Lung (tissue), 12 donors: ENCODE measurements around the gene DUSP28. TPM values are rescaled to one million over a fixed set of nuclear protein-coding genes. Genes with fewer than 3 reads are reported as not detected.

Experiments used
- ATAC-seq: fragments of 200-7000 bp; cut with Tn5 transposase; one replicate; pipeline ENCODE4 v1.9.1; 2020; ENCODE audit warnings: moderate number of reproducible peaks; ENCODE audit not compliant: insufficient read depth, low FRiP score
- DNase-seq, 3 donors: peaks; one replicate each; pipeline ENCODE4 v3.0.0-alpha.2; 2013 to 2017
- H3K27ac ChIP-seq, 2 donors: one replicate each; pipeline ENCODE4 v1.5.1; 2013; ENCODE audit warnings: mild to moderate bottlenecking in 2 of 2, moderate library complexity in 2 of 2, control low read depth in 1 of 2, inconsistent platforms in 1 of 2, low read depth in 1 of 2, low read length in 1 of 2
- H3K27me3 ChIP-seq, 3 donors: one replicate each; pipeline ENCODE4 v1.5.1; 2013; ENCODE audit warnings: low read length in 2 of 3; ENCODE audit not compliant: control insufficient read depth in 3 of 3, insufficient read depth in 3 of 3
- H3K36me3 ChIP-seq, 4 donors: one replicate each; pipeline ENCODE4 v1.5.1; 2013; ENCODE audit warnings: low read length in 4 of 4, mild to moderate bottlenecking in 1 of 4, moderate library complexity in 1 of 4; ENCODE audit not compliant: control insufficient read depth in 4 of 4, insufficient read depth in 4 of 4
- H3K4me1 ChIP-seq, 5 donors: one replicate each; pipeline ENCODE4 v1.5.1; 2013; ENCODE audit warnings: low read length in 5 of 5, mild to moderate bottlenecking in 2 of 5, moderate library complexity in 1 of 5; ENCODE audit not compliant: control insufficient read depth in 5 of 5, insufficient read depth in 5 of 5
- H3K4me3 ChIP-seq: one replicate; pipeline ENCODE4 v1.5.1; 2013; ENCODE audit warnings: mild to moderate bottlenecking, control low read depth, moderate library complexity
- H3K9ac ChIP-seq, 2 donors: one replicate each; pipeline ENCODE4 v1.5.1; 2013; ENCODE audit warnings: low read length in 2 of 2, control low read depth in 1 of 2; ENCODE audit not compliant: insufficient read depth in 1 of 2
- H3K9me3 ChIP-seq, 4 donors: one replicate each; pipeline ENCODE4 v1.5.1; 2013; ENCODE audit warnings: low read length in 3 of 4, mild to moderate bottlenecking in 1 of 4, moderate library complexity in 1 of 4; ENCODE audit not compliant: control insufficient read depth in 4 of 4, insufficient read depth in 3 of 4
- CTCF ChIP-seq: IDR thresholded peaks from 2 replicates; pipeline ENCODE4 v1.5.1; 2012; ENCODE audit warnings: mild to moderate bottlenecking; ENCODE audit errors: control extremely low read depth, extremely low read depth
- WGBS, 2 donors: extraction: QIAGEN DNeasy Blood & Tissue Kit; methylation state at CpG; one replicate each; pipeline ENCODE4 v1.1.7; 2013; 5-methylcytosine and 5-hydroxymethylcytosine counted together
- polyA plus RNA-seq, 2 donors: library from polyadenylated mRNA; stranded (reverse); fragments of 200-250 nt; gene quantifications; one replicate each; pipeline ENCODE4 v1.2.1, GENCODE V29; 2013
- total RNA-seq, 2 donors: library from RNA; depleted of rRNA in 1 of 2; stranded (reverse); fragments of >200 nt in 1 of 2; gene quantifications; one replicate each; pipeline ENCODE4 v1.2.1, GENCODE V29; 2014 to 2021
- donor health status: control.
- donor health status: control.
- donor health status: Bipolar disorder and iron deficiency.
- donor health status: healthy.
- donor health status: DM: yes; HTN: yes; CAD: no.

DUSP28 gene
- total and polyA plus RNA-seq, 4 donors: 2.8 to 7.7 (median 5.2) TPM

GRCh38 chr2:240514631-240515030 lies 45.5 kb upstream of the DUSP28 start:
- 88 to 91% methylated on average over 2 of the region's 2 CpGs for WGBS, 2 donors
- no peak overlapping the region for H3K4me3 ChIP-seq
- H3K27ac ChIP-seq: no peak overlapping the region
- DNase-seq (no peak), ATAC-seq (no peak)
- no peak for TF ChIP-seq CTCF
- peaks cover 0 to 10% (median 0%) of the 10 kb centered on the region in 4 donors for H3K36me3 ChIP-seq
- peaks cover 0 to 3% (median 0%) of the 10 kb centered on the region in 3 donors for H3K27me3 ChIP-seq
- H3K4me1 ChIP-seq: peaks cover 0 to 6% (median 0%) of the 10 kb centered on the region in 5 donors
- H3K9ac ChIP-seq: no peak overlapping the region
- no peaks in the 10 kb centered on the region for H3K9me3 ChIP-seq

GRCh38 chr2:240517342-240517741 lies 42.8 kb upstream of the DUSP28 start:
- DNase-seq (no peak), ATAC-seq (no peak)
- no peak for TF ChIP-seq CTCF
- WGBS, 2 donors: 98 to 99% methylated on average over 4 of the region's 4 CpGs
- H3K4me1 ChIP-seq: peaks cover 0 to 13% (median 3%) of the 10 kb centered on the region in 5 donors
- no peaks in the 10 kb centered on the region for H3K9me3 ChIP-seq
- peaks cover 0 to 11% (median 5%) of the 10 kb centered on the region in 3 donors for H3K27me3 ChIP-seq
- H3K36me3 ChIP-seq: no peaks in the 10 kb centered on the region
- no peak overlapping the region for H3K27ac ChIP-seq
- H3K4me3 ChIP-seq: no peak overlapping the region
- no peak overlapping the region for H3K9ac ChIP-seq

GRCh38 chr2:240518981-240519380 lies 41.2 kb upstream of the DUSP28 start:
- H3K27ac ChIP-seq: no peak overlapping the region

More at GRCh38 chr2:240518981-240519380, 41.2 kb upstream of the DUSP28 start:
- peaks cover 0 to 13% (median 3%) of the 10 kb centered on the region in 5 donors for H3K4me1 ChIP-seq
- peaks cover 0 to 4% (median 0%) of the 10 kb centered on the region in 4 donors for H3K9me3 ChIP-seq
- no peak overlapping the region for H3K9ac ChIP-seq
- ATAC-seq: no peak
- TF ChIP-seq CTCF: no peak
- peaks cover 0 to 11% (median 5%) of the 10 kb centered on the region in 3 donors for H3K27me3 ChIP-seq
- peaks cover 0 to 9% (median 0%) of the 10 kb centered on the region in 4 donors for H3K36me3 ChIP-seq
- H3K4me3 ChIP-seq: no peak overlapping the region
- WGBS, 2 donors: 88 to 90% methylated on average over 5 of the region's 5 CpGs
- no peak for DNase-seq
